OCI-LY1 (cell line): ENCODE results near the gene CHST10.

ENCODE experiments used
- H2AFZ ChIP-seq: fragments of 200-600 bp; sonication (generic), shearing (Covaris generic); 2 replicates; pipeline ENCODE4 v1.6.0; 2014; ENCODE audit warnings: antibody characterized with exemption, mild to moderate bottlenecking, low read length
- H3F3A ChIP-seq: fragments of 200-600 bp; sonication (generic), shearing (Covaris generic); 2 replicates; pipeline ENCODE4 v1.6.0; 2014; ENCODE audit warnings: mild to moderate bottlenecking, antibody characterized with exemption, low read length, moderate library complexity; ENCODE audit not compliant: insufficient read depth
- H3K27ac ChIP-seq: fragments of 200-600 bp; sonication (generic); 2 replicates; pipeline ENCODE4 v1.5.1; 2014; ENCODE audit warnings: low read length, mixed run types, mild to moderate bottlenecking, low read depth; ENCODE audit not compliant: poor library complexity, severe bottlenecking
- H3K27me3 ChIP-seq: fragments of 200-600 bp; sonication (generic); 2 replicates; pipeline ENCODE4 v1.6.0; 2014; ENCODE audit warnings: antibody characterized with exemption, mild to moderate bottlenecking, low read length, moderate library complexity; ENCODE audit not compliant: insufficient read depth
- H3K36me3 ChIP-seq: fragments of 200-600 bp; sonication (generic); 2 replicates; pipeline ENCODE4 v1.6.1; 2014; ENCODE audit warnings: mild to moderate bottlenecking, antibody characterized with exemption, low read length, moderate library complexity, mixed read lengths; ENCODE audit not compliant: insufficient read depth
- H3K4me1 ChIP-seq: fragments of 200-600 bp; sonication (generic); 2 replicates; pipeline ENCODE4 v1.5.1; 2014; ENCODE audit warnings: mild to moderate bottlenecking, low read length, moderate library complexity; ENCODE audit not compliant: insufficient read depth, severe bottlenecking
- H3K4me2 ChIP-seq: fragments of 200-600 bp; sonication (generic), shearing (Covaris generic); 2 replicates; pipeline ENCODE4 v1.6.1; 2014; ENCODE audit warnings: low read length
- H3K4me3 ChIP-seq: fragments of 200-600 bp; sonication (generic); 2 replicates; pipeline ENCODE4 v1.5.1; 2014; ENCODE audit warnings: low read length, low read depth, mild to moderate bottlenecking, mixed read lengths; ENCODE audit not compliant: poor library complexity, severe bottlenecking
- H3K79me2 ChIP-seq: fragments of 200-600 bp; shearing (Covaris generic); 2 replicates; pipeline ENCODE4 v1.6.1; 2016; ENCODE audit warnings: mixed run types, low read length, mixed read lengths; ENCODE audit not compliant: insufficient read depth
- H3K9ac ChIP-seq: fragments of 200-600 bp; sonication (generic), shearing (Covaris generic); 2 replicates; pipeline ENCODE4 v1.6.1; 2014; ENCODE audit warnings: mild to moderate bottlenecking, low read length, mixed read lengths
- H3K9me2 ChIP-seq: fragments of 200-600 bp; sonication (generic), shearing (Covaris generic); 2 replicates; pipeline ENCODE4 v1.6.1; 2014; ENCODE audit warnings: low read depth, mild to moderate bottlenecking, low read length, mixed read lengths
- H3K9me3 ChIP-seq: fragments of 200-600 bp; shearing (Covaris generic); 2 replicates; pipeline ENCODE4 v1.6.1; 2014; ENCODE audit warnings: low read length, mixed read lengths
- H4K20me1 ChIP-seq: fragments of 200-600 bp; sonication (generic), shearing (Covaris generic); 2 replicates; pipeline ENCODE4 v1.6.0; 2016; ENCODE audit warnings: mild to moderate bottlenecking, low read length; ENCODE audit not compliant: insufficient read depth
- EZH2 ChIP-seq: fragments of 200-600 bp; sonication (generic), shearing (Covaris generic); IDR thresholded peaks from 2 replicates; pipeline ENCODE4 v1.8.0; 2017; ENCODE audit warnings: borderline replicate concordance, mixed run types, mild to moderate bottlenecking, antibody characterized with exemption, low read length, moderate library complexity, mixed read lengths
- TF ChIP-seq, protein P1 (sequence below): fragments of 200-600 bp; sonication (generic), shearing (Covaris generic); IDR thresholded peaks from 2 replicates; pipeline ENCODE4 v1.5.1; 2017; ENCODE audit warnings: mild to moderate bottlenecking, antibody characterized with exemption, low read length, moderate library complexity, mixed read lengths

Gene CHST10

GRCh38 chr2:100408941-100409340 is 8.5 kb downstream of the CHST10 start:
- no peaks in the 10 kb centered on the region for H3F3A ChIP-seq
- no peak overlapping the region for H3K4me3 ChIP-seq
- TF ChIP-seq, protein P1, sequence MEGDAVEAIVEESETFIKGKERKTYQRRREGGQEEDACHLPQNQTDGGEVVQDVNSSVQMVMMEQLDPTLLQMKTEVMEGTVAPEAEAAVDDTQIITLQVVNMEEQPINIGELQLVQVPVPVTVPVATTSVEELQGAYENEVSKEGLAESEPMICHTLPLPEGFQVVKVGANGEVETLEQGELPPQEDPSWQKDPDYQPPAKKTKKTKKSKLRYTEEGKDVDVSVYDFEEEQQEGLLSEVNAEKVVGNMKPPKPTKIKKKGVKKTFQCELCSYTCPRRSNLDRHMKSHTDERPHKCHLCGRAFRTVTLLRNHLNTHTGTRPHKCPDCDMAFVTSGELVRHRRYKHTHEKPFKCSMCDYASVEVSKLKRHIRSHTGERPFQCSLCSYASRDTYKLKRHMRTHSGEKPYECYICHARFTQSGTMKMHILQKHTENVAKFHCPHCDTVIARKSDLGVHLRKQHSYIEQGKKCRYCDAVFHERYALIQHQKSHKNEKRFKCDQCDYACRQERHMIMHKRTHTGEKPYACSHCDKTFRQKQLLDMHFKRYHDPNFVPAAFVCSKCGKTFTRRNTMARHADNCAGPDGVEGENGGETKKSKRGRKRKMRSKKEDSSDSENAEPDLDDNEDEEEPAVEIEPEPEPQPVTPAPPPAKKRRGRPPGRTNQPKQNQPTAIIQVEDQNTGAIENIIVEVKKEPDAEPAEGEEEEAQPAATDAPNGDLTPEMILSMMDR, result no peak
- TF ChIP-seq EZH2, result no peak
- H3K9ac ChIP-seq, result no peak overlapping the region
- H3K27ac ChIP-seq, result no peak overlapping the region
- no peaks in the 10 kb centered on the region for H4K20me1 ChIP-seq
- H3K4me2 ChIP-seq, result no peak overlapping the region
- no peaks in the 10 kb centered on the region for H3K27me3 ChIP-seq
- no peak overlapping the region for H2AFZ ChIP-seq
- peaks cover 36% of the 10 kb centered on the region; the same call in 1 of the 2 replicates for H3K36me3 ChIP-seq
- no peaks in the 10 kb centered on the region for H3K9me3 ChIP-seq
- H3K79me2 ChIP-seq, result no peaks in the 10 kb centered on the region
- no peaks in the 10 kb centered on the region for H3K4me1 ChIP-seq
- H3K9me2 ChIP-seq, result no peaks in the 10 kb centered on the region

- no peak for TF ChIP-seq EZH2
- TF ChIP-seq, protein P1, result no peak
- no peak overlapping the region for H3K4me2 ChIP-seq
- no peaks in the 10 kb centered on the region for H4K20me1 ChIP-seq
- no peak overlapping the region for H3K27ac ChIP-seq
- H3K27me3 ChIP-seq, result no peaks in the 10 kb centered on the region
- no peak overlapping the region for H2AFZ ChIP-seq
- H3K36me3 ChIP-seq, result peaks cover 35% of the 10 kb centered on the region; the same call in 1 of the 2 replicates
- no peaks in the 10 kb centered on the region for H3K79me2 ChIP-seq
- no peak overlapping the region for H3K9ac ChIP-seq
- no peaks in the 10 kb centered on the region for H3K9me2 ChIP-seq
- H3K4me3 ChIP-seq, result no peak overlapping the region
- no peaks in the 10 kb centered on the region for H3F3A ChIP-seq
- H3K4me1 ChIP-seq, result no peaks in the 10 kb centered on the region
- H3K9me3 ChIP-seq, result no peaks in the 10 kb centered on the region
Measured at GRCh38 chr2:100408104-100408503, 9.4 kb downstream of the CHST10 start.

GRCh38 chr2:100407563-100407962 is 9.9 kb downstream of the CHST10 start:
- Histone ChIP-seq H3K4me1 (no peaks in the 10 kb centered on the region), H3K9me3 (no peaks in the 10 kb centered on the region), H3K79me2 (no peaks in the 10 kb centered on the region), H3K4me2 (no peak overlapping the region), H3F3A (no peaks in the 10 kb centered on the region), H3K36me3 (peaks cover 31% of the 10 kb centered on the region; the same call in 1 of the 2 replicates), H3K4me3 (no peak overlapping the region), H3K27ac (no peak overlapping the region), H3K9ac (no peak overlapping the region), H4K20me1 (no peaks in the 10 kb centered on the region), H2AFZ (no peak overlapping the region), H3K27me3 (no peaks in the 10 kb centered on the region), H3K9me2 (no peaks in the 10 kb centered on the region)
- TF ChIP-seq, protein P1, result no peak
- TF ChIP-seq EZH2, result no peak
